LNCAP (cell line): ENCODE measurements around the gene GJB6.

ENCODE experiments used
- CTCF ChIP-seq: fragments of 450-650 bp; IDR thresholded peaks from 2 replicates; pipeline ENCODE4 v1.5.1; 2017; ENCODE audit warnings: mild to moderate bottlenecking

GJB6 gene

GRCh38 chr13:20193907-20194631 is 38.0 kb downstream of the GJB6 start:
- TF ChIP-seq CTCF: no peak

GRCh38 chr13:20193162-20193906 is 38.8 kb downstream of the GJB6 start:
- TF ChIP-seq CTCF: no peak

- no peak for TF ChIP-seq CTCF
Measured at GRCh38 chr13:20192836-20193161, 39.3 kb downstream of the GJB6 start, which contains the start of gene GJB2. Gene GJB2, minus strand, starts transcription at chr13:20192938. Its CDS starts 3,357 bp downstream, at chr13:20189581.

- no peak for TF ChIP-seq CTCF
Measured at GRCh38 chr13:20192158-20192835, 39.8 kb downstream of the GJB6 start.

- TF ChIP-seq CTCF: no peak
Measured at GRCh38 chr13:20191311-20192157, 40.6 kb downstream of the GJB6 start.

GRCh38 chr13:20190481-20191310 is 41.4 kb downstream of the GJB6 start:
- TF ChIP-seq CTCF: no peak
